A549 treated with CpdA at 1 μM for 4 hours (cell line): ENCODE measurements around the gene SLC15A3. TPM values are rescaled to one million over a fixed set of nuclear protein-coding genes. Genes with fewer than 3 reads are reported as not detected.

Experiments used
- total RNA-seq: library from RNA; stranded (reverse); fragments of 200-300 nt; extraction: Qiagen RNA extraction; gene quantifications from 5 replicates; pipeline ENCODE4 v1.2.3, GENCODE V29; 2022; ENCODE audit warnings: low read depth

The SLC15A3 gene
- not detected in 5 replicates for total RNA-seq

GRCh38 chr11:60951904-60952741, at the start of gene SLC15A3:
Gene SLC15A3, minus strand, starts transcription at chr11:60952176. Its CDS starts 625 bp downstream, at chr11:60951551.

GRCh38 chr11:60971520-60971919, 19.5 kb upstream of the SLC15A3 start, which contains the start of gene CD6:
Gene CD6, plus strand, starts transcription at chr11:60971680. Its CDS starts 186 bp downstream, at chr11:60971866.

GRCh38 chr11:60924110-60924905, 27.7 kb downstream of the SLC15A3 start, which contains the start of gene TMEM132A:
Gene TMEM132A, plus strand, starts transcription at chr11:60924460. Its CDS starts 174 bp downstream, at chr11:60924634.

GRCh38 chr11:60913793-60914632, 38.0 kb downstream of the SLC15A3 start, which contains the start of gene TMEM109:
Gene TMEM109, plus strand, starts transcription at chr11:60914158. Its CDS starts 5,536 bp downstream, at chr11:60919694.

GRCh38 chr11:60906132-60906972, 45.6 kb downstream of the SLC15A3 start, which contains the start of gene PRPF19:
Gene PRPF19, minus strand, starts transcription at chr11:60906585. Its CDS starts 203 bp downstream, at chr11:60906382.

Other genes starting within 250 kb of the SLC15A3 start
- not detected in 5 replicates for gene MS4A18, start 227.5 kb downstream of the SLC15A3 start, total RNA-seq
- not detected in 5 replicates for gene MS4A15, start 195.3 kb downstream of the SLC15A3 start, total RNA-seq
- not detected in 5 replicates for gene MS4A10, start 166.8 kb downstream of the SLC15A3 start, total RNA-seq
- 83.6 to 113 TPM (median 100 TPM) in 5 replicates for gene CCDC86, start 110.1 kb downstream of the SLC15A3 start, total RNA-seq
- gene PTGDR2, start 96.2 kb downstream of the SLC15A3 start, total RNA-seq = 0.04 to 0.08 TPM in 2 of 5 replicates, not detected in the others
- gene ZP1, start 84.6 kb downstream of the SLC15A3 start, total RNA-seq = 0.11 to 0.23 TPM (median 0.16 TPM) in 4 of 5 replicates, not detected in the other
- gene PRPF19, start 45.6 kb downstream of the SLC15A3 start, total RNA-seq = 161 to 201 TPM (median 198 TPM) in 5 replicates
- 99.5 to 133 TPM (median 128 TPM) in 5 replicates for gene TMEM109, start 38.0 kb downstream of the SLC15A3 start, total RNA-seq
- 124 to 192 TPM (median 185 TPM) in 5 replicates for gene TMEM132A, start 27.7 kb downstream of the SLC15A3 start, total RNA-seq
- 0.10 to 0.64 TPM (median 0.27 TPM) in 5 replicates for gene CD6, start 19.5 kb upstream of the SLC15A3 start, total RNA-seq
- not detected in 5 replicates for gene CD5, start 150.3 kb upstream of the SLC15A3 start, total RNA-seq
- 15.9 to 18.7 TPM (median 18.2 TPM) in 5 replicates for gene VPS37C, start 209.2 kb upstream of the SLC15A3 start, total RNA-seq